CD14-positive monocyte (primary cell): ENCODE data around the gene XPNPEP3. TPM values are rescaled to one million over a fixed set of nuclear protein-coding genes. Genes with fewer than 3 reads are reported as not detected.

ENCODE experiments used
- DNase-seq, 3 donors: peaks; one replicate each; pipeline ENCODE4 v3.0.0-alpha.2; 2011 to 2022
- H2AFZ ChIP-seq: 2 replicates; pipeline ENCODE4 v1.6.0; 2012; ENCODE audit warnings: mild to moderate bottlenecking, low read depth, low read length, inconsistent platforms; ENCODE audit not compliant: insufficient read depth, poor library complexity, severe bottlenecking
- H3K27ac ChIP-seq, 2 donors: 1 replicate in 1 of 2; 2 replicates in 1 of 2; pipeline ENCODE4 v1.5.1; 2012 to 2013; ENCODE audit warnings: low read length in 2 of 2, control low read depth in 1 of 2, inconsistent platforms in 1 of 2, low read depth in 1 of 2, mild to moderate bottlenecking in 1 of 2
- H3K27me3 ChIP-seq, 2 donors: one replicate each; pipeline versions ENCODE4 v1.6.0 to v1.6.1; 2011 to 2013; ENCODE audit warnings: low read length in 2 of 2; ENCODE audit not compliant: control insufficient read depth in 2 of 2, insufficient read depth in 2 of 2
- H3K36me3 ChIP-seq, 2 donors: replicated peaks in 1 of 2; 1 replicate in 1 of 2; 2 replicates in 1 of 2; pipeline versions ENCODE4 v1.5.1 to v1.6.1; 2012 to 2013; ENCODE audit warnings: low read length in 2 of 2, control low read depth in 1 of 2, inconsistent platforms in 1 of 2, mild to moderate bottlenecking in 1 of 2; ENCODE audit not compliant: insufficient read depth in 2 of 2, control insufficient read depth in 1 of 2
- H3K4me1 ChIP-seq, 2 donors: 1 replicate in 1 of 2; 2 replicates in 1 of 2; pipeline versions ENCODE4 v1.5.1 to v1.6.1; 2012 to 2013; ENCODE audit warnings: low read length in 2 of 2, control low read depth in 1 of 2, inconsistent platforms in 1 of 2, mild to moderate bottlenecking in 1 of 2, moderate library complexity in 1 of 2; ENCODE audit not compliant: insufficient read depth in 2 of 2, control insufficient read depth in 1 of 2
- H3K4me2 ChIP-seq: replicated peaks from 2 replicates; pipeline ENCODE3; 2012; ENCODE audit warnings: low read length, moderate library complexity, mild to moderate bottlenecking; ENCODE audit not compliant: poor library complexity, severe bottlenecking; ENCODE audit errors: extremely low read depth
- H3K4me3 ChIP-seq, 3 experiments: fragments of 200-600 bp in 1 of 3; sonication (generic) in 1 of 3; replicated peaks in 1 of 3; 1 replicate in 2 of 3; 2 replicates in 1 of 3; pipeline ENCODE4 v1.5.1; 2011 to 2013; ENCODE audit warnings: low read length in 3 of 3, mild to moderate bottlenecking in 3 of 3, control low read depth in 2 of 3, low read depth in 2 of 3, inconsistent platforms in 1 of 3, moderate library complexity in 1 of 3
- H3K79me2 ChIP-seq: 2 replicates; pipeline ENCODE4 v1.6.0; 2012; ENCODE audit warnings: mild to moderate bottlenecking, control low read depth, inconsistent platforms, low read length, moderate library complexity; ENCODE audit not compliant: insufficient read depth
- H3K9ac ChIP-seq: 2 replicates; pipeline ENCODE4 v1.6.0; 2017; ENCODE audit warnings: low read length, mild to moderate bottlenecking; ENCODE audit not compliant: insufficient read depth, poor library complexity, severe bottlenecking
- H3K9me3 ChIP-seq, 2 donors: replicated peaks in 1 of 2; 1 replicate in 1 of 2; 2 replicates in 1 of 2; pipeline versions ENCODE4 v1.5.1 to v1.6.1; 2012 to 2013; ENCODE audit warnings: low read length in 2 of 2, control low read depth in 1 of 2; ENCODE audit not compliant: control insufficient read depth in 1 of 2, insufficient read depth in 1 of 2
- H4K20me1 ChIP-seq: 2 replicates; pipeline ENCODE4 v1.6.0; 2012; ENCODE audit warnings: mild to moderate bottlenecking, low read length, control low read depth, moderate library complexity; ENCODE audit not compliant: insufficient read depth
- H3K27ac Mint-ChIP-seq, 7 donors: one replicate each; pipeline ENCODE4 v1.8.0; 2020; ENCODE audit warnings: mild to moderate bottlenecking in 7 of 7, mixed read lengths in 7 of 7, moderate library complexity in 6 of 7, inconsistent platforms in 2 of 7
- H3K27me3 Mint-ChIP-seq, 3 donors: one replicate each; pipeline ENCODE4 v1.8.0; 2021 to 2022; ENCODE audit warnings: low read depth in 3 of 3, mild to moderate bottlenecking in 3 of 3, mixed read lengths in 3 of 3, moderate library complexity in 3 of 3, inconsistent platforms in 1 of 3
- H3K36me3 Mint-ChIP-seq, 2 donors: one replicate each; pipeline ENCODE4 v1.8.0; 2020; ENCODE audit warnings: mixed read lengths in 2 of 2, inconsistent platforms in 1 of 2, mild to moderate bottlenecking in 1 of 2
- H3K4me1 Mint-ChIP-seq: one replicate; pipeline ENCODE4 v1.8.0; 2020; ENCODE audit warnings: mild to moderate bottlenecking, mixed read lengths
- H3K4me3 Mint-ChIP-seq, 2 donors: one replicate each; pipeline ENCODE4 v1.8.0; 2020; ENCODE audit warnings: mild to moderate bottlenecking in 2 of 2, mixed read lengths in 2 of 2, moderate library complexity in 1 of 2
- H3K9me3 Mint-ChIP-seq, 7 donors: one replicate each; pipeline ENCODE4 v1.8.0; 2020 to 2022; ENCODE audit warnings: mixed read lengths in 7 of 7, mild to moderate bottlenecking in 6 of 7, moderate library complexity in 6 of 7, inconsistent platforms in 2 of 7
- WGBS: methylation state at CpG from one replicate; pipeline ENCODE4 v1.1.5; 2013; ENCODE audit warnings: missing lambda C conversion rate; ENCODE audit not compliant: insufficient coverage; 5-methylcytosine and 5-hydroxymethylcytosine counted together
- intact Hi-C, 2 donors: fragments of 100-400 bp; cut with micrococcal nuclease; formaldehyde crosslinking; loops; one replicate each; pipeline versions ENCODE4 v1.15.0 to v1.15.1; 2023
- polyA plus RNA-seq, 3 donors: library from polyadenylated mRNA; depleted of rRNA in 1 of 3; unstranded in 2 of 3; stranded (reverse) in 1 of 3; fragments of 300-500 nt in 2 of 3; fragments of >200 nt in 1 of 3; fragmentation: Illumina TruSeq in 2 of 3; gene quantifications; 1 replicate in 2 of 3; 2 replicates in 1 of 3; pipeline ENCODE4 v1.2.3, GENCODE V29; 2012 to 2021
- TF ChIP-seq, protein P1 (sequence below): fragments of 200-600 bp; IDR thresholded peaks from one replicate; pipeline ENCODE4 v1.8.0; 2022; ENCODE audit warnings: antibody characterized with exemption, mild to moderate bottlenecking

Gene XPNPEP3
- polyA plus RNA-seq, 3 donors = 3.6 to 9.4 (median 7.3) TPM

DNA sequence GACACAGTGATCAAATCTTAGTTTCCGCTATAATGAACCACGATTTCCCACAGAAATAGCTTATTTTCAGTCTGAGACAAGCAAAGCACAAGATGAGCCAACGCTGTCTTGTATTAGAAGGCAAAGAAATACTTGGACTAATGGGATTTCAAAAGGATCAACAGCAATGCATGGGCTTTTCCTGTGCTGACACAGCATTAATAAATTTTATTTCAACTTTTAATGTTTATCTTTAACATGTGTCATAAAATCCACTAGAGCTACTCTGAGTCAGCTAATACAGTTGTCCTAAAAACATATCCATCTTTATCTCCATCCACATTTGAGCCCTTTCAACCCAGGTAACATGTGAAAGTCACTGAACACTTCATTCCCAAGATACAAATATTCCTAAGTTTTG is 22.3 kb upstream of the XPNPEP3 start:
- H3K79me2 ChIP-seq = peaks cover 7% of the 10 kb centered on the region
- H3K4me2 ChIP-seq = no peak overlapping the region
- H3K4me1 ChIP-seq = no peaks in the 10 kb centered on the region
- 100% methylated on average over 2 of the region's 3 CpGs for WGBS
- no peaks in the 10 kb centered on the region for H3K27me3 ChIP-seq
- Mint-ChIP-seq H3K4me1 (no peaks in the 10 kb centered on the region), H3K36me3 (peaks cover 68 to 89% of the 10 kb centered on the region in 2 donors), H3K9me3 (no peaks in the 10 kb centered on the region), H3K27me3 (no peaks in the 10 kb centered on the region), H3K4me3 (no peak overlapping the region), H3K27ac (no peak overlapping the region)
- H3K36me3 ChIP-seq = peaks cover 89 to 97% of the 10 kb centered on the region in 2 donors
- TF ChIP-seq, protein P1, sequence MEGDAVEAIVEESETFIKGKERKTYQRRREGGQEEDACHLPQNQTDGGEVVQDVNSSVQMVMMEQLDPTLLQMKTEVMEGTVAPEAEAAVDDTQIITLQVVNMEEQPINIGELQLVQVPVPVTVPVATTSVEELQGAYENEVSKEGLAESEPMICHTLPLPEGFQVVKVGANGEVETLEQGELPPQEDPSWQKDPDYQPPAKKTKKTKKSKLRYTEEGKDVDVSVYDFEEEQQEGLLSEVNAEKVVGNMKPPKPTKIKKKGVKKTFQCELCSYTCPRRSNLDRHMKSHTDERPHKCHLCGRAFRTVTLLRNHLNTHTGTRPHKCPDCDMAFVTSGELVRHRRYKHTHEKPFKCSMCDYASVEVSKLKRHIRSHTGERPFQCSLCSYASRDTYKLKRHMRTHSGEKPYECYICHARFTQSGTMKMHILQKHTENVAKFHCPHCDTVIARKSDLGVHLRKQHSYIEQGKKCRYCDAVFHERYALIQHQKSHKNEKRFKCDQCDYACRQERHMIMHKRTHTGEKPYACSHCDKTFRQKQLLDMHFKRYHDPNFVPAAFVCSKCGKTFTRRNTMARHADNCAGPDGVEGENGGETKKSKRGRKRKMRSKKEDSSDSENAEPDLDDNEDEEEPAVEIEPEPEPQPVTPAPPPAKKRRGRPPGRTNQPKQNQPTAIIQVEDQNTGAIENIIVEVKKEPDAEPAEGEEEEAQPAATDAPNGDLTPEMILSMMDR = no peak
- H3K4me3 ChIP-seq = no peak overlapping the region
- H3K9ac ChIP-seq = no peak overlapping the region
- intact Hi-C loops = no loop called here
- H3K27ac ChIP-seq = no peak overlapping the region
- no peak overlapping the region for H2AFZ ChIP-seq
- no peaks in the 10 kb centered on the region for H3K9me3 ChIP-seq
- DNase-seq = no peak
- no peaks in the 10 kb centered on the region for H4K20me1 ChIP-seq

DNA sequence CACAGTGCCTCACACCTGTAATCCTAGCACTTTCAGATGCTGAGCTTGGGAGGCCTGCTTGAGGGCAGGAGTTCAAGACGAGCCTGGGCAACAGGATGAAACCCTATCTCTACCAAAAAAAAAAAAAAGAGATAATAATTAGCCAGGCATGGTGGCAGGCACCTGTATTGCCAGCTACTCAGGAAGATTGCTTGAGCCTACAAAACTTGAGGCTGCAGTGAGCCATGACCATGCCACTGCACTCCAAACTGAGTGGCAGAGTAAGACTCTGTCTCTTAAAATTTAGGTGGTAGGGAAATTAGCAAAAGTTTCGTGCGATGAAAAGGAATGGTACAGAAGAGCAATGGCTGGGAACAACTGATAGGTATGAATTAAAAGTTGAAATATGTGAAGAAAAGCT is 18.5 kb upstream of the XPNPEP3 start:
- H3K27ac Mint-ChIP-seq = no peak overlapping the region
- TF ChIP-seq, protein P1 = no peak
- Histone ChIP-seq H3K79me2 (peaks cover 12% of the 10 kb centered on the region), H3K27me3 (no peaks in the 10 kb centered on the region), H4K20me1 (no peaks in the 10 kb centered on the region), H3K36me3 (peaks cover 91 to 96% of the 10 kb centered on the region in 2 donors), H3K4me2 (no peak overlapping the region), H3K4me1 (no peaks in the 10 kb centered on the region), H3K9me3 (no peaks in the 10 kb centered on the region), H3K27ac (no peak overlapping the region), H3K9ac (no peak overlapping the region), H3K4me3 (no peak overlapping the region), H2AFZ (no peak overlapping the region)
- no peaks in the 10 kb centered on the region for H3K9me3 Mint-ChIP-seq
- H3K36me3 Mint-ChIP-seq = peaks cover 74 to 87% of the 10 kb centered on the region in 2 donors
- no peak overlapping the region for H3K4me3 Mint-ChIP-seq
- H3K27me3 Mint-ChIP-seq = no peaks in the 10 kb centered on the region
- no CpG with 5 or more reads among the region's 3 CpGs for WGBS
- intact Hi-C loops = no loop called here
- DNase-seq = no peak
- no peaks in the 10 kb centered on the region for H3K4me1 Mint-ChIP-seq
